Esophagus muscularis mucosa (tissue), 4 donors: ENCODE results near the gene ATG9A.

ENCODE experiments used
- EP300 ChIP-seq: sonication (generic); formaldehyde crosslinking; IDR thresholded peaks from one replicate; pipeline ENCODE4 v1.6.1; 2017; ENCODE audit warnings: antibody characterized with exemption
- POLR2A ChIP-seq: fragments of 450-650 bp; IDR thresholded peaks from one replicate; pipeline ENCODE4 v1.6.1; 2017; ENCODE audit warnings: antibody characterized with exemption, moderate library complexity, mild to moderate bottlenecking, low read depth
- POLR2AphosphoS5 ChIP-seq, 2 donors: sonication (generic); formaldehyde crosslinking; IDR thresholded peaks; one replicate each; pipeline ENCODE4 v1.6.1; 2017; ENCODE audit warnings: antibody characterized with exemption in 2 of 2
- TF ChIP-seq, protein P1 (sequence below), 3 experiments: fragments of 200-600 bp in 2 of 3; fragments of 450-650 bp in 1 of 3; sonication (generic) in 2 of 3; IDR thresholded peaks; one replicate each; pipeline ENCODE4 v1.5.1; 2017 to 2019; ENCODE audit warnings: antibody characterized with exemption in 3 of 3, mild to moderate bottlenecking in 2 of 3, moderate library complexity in 1 of 3

- TF ChIP-seq, protein P1, sequence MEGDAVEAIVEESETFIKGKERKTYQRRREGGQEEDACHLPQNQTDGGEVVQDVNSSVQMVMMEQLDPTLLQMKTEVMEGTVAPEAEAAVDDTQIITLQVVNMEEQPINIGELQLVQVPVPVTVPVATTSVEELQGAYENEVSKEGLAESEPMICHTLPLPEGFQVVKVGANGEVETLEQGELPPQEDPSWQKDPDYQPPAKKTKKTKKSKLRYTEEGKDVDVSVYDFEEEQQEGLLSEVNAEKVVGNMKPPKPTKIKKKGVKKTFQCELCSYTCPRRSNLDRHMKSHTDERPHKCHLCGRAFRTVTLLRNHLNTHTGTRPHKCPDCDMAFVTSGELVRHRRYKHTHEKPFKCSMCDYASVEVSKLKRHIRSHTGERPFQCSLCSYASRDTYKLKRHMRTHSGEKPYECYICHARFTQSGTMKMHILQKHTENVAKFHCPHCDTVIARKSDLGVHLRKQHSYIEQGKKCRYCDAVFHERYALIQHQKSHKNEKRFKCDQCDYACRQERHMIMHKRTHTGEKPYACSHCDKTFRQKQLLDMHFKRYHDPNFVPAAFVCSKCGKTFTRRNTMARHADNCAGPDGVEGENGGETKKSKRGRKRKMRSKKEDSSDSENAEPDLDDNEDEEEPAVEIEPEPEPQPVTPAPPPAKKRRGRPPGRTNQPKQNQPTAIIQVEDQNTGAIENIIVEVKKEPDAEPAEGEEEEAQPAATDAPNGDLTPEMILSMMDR (IDR thresholded peaks at IDR 0.05) = no peak
- TF ChIP-seq EP300 = no peak
- no peak for TF ChIP-seq POLR2A
- no peak for TF ChIP-seq POLR2AphosphoS5 (IDR thresholded peaks at IDR 0.05)
Measured at GRCh38 chr2:219246559-219246958, 17.1 kb upstream of the ATG9A start.
